ENCODE data around the gene CBLN3. TPM values are rescaled to one million over a fixed set of nuclear protein-coding genes. Genes with fewer than 3 reads are reported as not detected.

Gene CBLN3
- total RNA-seq, 1 donor from 2014 or later = 5.2 TPM

DNA sequence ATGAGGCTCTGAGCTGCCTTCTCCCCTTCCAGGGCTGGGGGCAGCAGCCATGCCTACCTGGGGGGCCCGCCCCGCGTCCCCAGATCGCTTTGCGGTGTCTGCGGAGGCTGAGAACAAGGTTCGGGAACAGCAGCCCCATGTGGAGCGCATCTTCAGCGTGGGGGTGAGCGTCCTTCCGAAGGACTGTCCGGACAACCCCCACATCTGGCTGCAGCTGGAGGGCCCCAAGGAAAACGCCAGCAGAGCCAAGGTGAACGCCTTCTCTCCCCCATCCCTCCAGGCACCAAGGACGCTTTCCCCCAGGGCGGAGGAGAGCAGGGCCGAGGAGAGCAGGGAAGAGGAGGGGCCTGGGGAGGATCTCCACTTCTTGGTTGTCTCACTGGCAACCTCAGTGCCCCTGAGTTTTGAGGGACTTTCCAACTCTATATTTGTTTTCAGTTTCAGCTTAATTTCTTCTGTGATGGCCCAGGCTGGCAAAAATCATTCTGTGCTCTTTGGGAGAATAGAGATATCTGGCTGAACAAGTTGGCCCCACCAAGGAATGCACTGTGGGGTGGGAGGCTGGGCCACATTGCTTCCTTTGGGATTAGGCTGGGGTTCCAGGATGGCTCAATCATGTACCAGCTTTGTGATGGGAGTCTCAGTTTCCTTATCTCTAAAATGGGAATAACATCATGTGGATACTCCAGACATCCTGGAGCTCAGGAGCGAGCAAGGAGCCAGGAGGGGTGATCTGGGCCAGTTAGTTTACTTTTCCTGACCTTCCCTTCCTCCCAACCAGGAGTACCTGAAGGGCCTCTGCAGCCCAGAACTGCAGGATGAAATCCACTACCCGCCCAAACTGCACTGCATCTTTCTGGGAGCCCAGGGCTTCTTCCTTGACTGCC is 1.5 kb upstream of the CBLN3 start:
- H3K4me3 Mint-ChIP-seq (ENCODE audit: unreplicated experiment) = peak overlapping the region; percentile 88
- TF ChIP-seq CTCF (IDR thresholded peaks at IDR 0.05) = no peak
- no peaks in the 10 kb centered on the region for H3K27me3 Mint-ChIP-seq (ENCODE audit: low read depth)
- peaks cover 45% of the 10 kb centered on the region for H3K4me1 Mint-ChIP-seq (ENCODE audit: low read depth)
- peak; percentile 54 for DNase-seq (ENCODE audit: low spot score)
- H3K9me3 Mint-ChIP-seq (ENCODE audit: low read depth) = no peaks in the 10 kb centered on the region
- peaks cover 17% of the 10 kb centered on the region for H3K36me3 Mint-ChIP-seq (ENCODE audit: low read depth)
- peak overlapping the region; percentile 97 for H3K27ac Mint-ChIP-seq (ENCODE audit: unreplicated experiment)

- Mint-ChIP-seq H3K4me1 (ENCODE audit: low read depth) (peaks cover 48% of the 10 kb centered on the region), H3K27ac (ENCODE audit: unreplicated experiment) (peak overlapping the region; percentile 97), H3K9me3 (ENCODE audit: low read depth) (peaks cover 1% of the 10 kb centered on the region), H3K4me3 (ENCODE audit: unreplicated experiment) (peak overlapping the region; percentile 88), H3K36me3 (ENCODE audit: low read depth) (peaks cover 17% of the 10 kb centered on the region), H3K27me3 (ENCODE audit: low read depth) (no peaks in the 10 kb centered on the region)
- peak; percentile 86 for DNase-seq (ENCODE audit: low spot score)
- no peak for TF ChIP-seq CTCF (IDR thresholded peaks at IDR 0.05)
These were observed 744 bp upstream of the CBLN3 start for GRCh38 chr14:24430143-24430681.

DNA sequence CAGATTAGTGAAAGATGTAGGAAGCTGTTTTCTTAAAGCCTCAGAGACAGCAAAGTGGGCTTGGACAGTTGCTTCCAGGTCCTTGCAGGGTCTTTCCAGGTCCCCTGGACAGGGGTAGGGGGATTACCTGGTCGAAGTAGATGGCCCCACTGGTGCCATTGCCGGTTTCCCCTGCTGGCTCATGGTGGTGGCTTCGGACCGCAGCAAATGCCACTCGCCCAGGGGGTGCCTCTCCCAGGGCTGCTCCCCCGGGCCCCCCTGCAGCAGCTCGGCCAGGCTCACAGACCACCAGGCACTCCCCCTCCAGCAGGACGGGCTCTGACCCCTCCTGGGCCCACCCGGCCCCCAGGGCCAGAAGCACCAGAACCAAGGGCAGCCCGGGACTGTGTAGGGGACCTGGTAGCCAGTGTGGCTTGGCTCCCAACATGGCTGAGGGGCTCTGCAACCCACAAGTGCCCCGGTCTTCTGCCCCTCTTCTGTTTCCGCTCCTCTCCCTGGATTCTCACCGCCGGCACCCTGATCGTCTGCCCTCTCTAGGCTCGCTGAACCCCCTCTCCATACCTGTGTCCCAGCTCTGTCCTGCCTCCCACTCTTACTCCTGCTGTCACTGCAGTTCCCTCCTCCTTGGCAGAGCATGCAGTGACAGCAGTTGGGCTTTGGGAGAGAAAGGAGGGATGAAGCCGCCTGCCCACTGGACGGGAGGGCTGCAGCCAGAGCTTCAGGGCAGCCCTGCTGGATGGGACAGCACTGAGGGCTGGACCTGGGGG is 657 bp downstream of the CBLN3 start:
- H3K9me3 Mint-ChIP-seq (ENCODE audit: low read depth) = peaks cover 3% of the 10 kb centered on the region
- no peak for DNase-seq (ENCODE audit: low spot score)
- peak overlapping the region; percentile 98 for H3K27ac Mint-ChIP-seq (ENCODE audit: unreplicated experiment)
- no peaks in the 10 kb centered on the region for H3K27me3 Mint-ChIP-seq (ENCODE audit: low read depth)
- peak overlapping the region; percentile 76 for H3K4me3 Mint-ChIP-seq (ENCODE audit: unreplicated experiment)
- H3K4me1 Mint-ChIP-seq (ENCODE audit: low read depth) = peaks cover 54% of the 10 kb centered on the region
- peaks cover 15% of the 10 kb centered on the region for H3K36me3 Mint-ChIP-seq (ENCODE audit: low read depth)
- TF ChIP-seq CTCF (IDR thresholded peaks at IDR 0.05) = no peak

DNA sequence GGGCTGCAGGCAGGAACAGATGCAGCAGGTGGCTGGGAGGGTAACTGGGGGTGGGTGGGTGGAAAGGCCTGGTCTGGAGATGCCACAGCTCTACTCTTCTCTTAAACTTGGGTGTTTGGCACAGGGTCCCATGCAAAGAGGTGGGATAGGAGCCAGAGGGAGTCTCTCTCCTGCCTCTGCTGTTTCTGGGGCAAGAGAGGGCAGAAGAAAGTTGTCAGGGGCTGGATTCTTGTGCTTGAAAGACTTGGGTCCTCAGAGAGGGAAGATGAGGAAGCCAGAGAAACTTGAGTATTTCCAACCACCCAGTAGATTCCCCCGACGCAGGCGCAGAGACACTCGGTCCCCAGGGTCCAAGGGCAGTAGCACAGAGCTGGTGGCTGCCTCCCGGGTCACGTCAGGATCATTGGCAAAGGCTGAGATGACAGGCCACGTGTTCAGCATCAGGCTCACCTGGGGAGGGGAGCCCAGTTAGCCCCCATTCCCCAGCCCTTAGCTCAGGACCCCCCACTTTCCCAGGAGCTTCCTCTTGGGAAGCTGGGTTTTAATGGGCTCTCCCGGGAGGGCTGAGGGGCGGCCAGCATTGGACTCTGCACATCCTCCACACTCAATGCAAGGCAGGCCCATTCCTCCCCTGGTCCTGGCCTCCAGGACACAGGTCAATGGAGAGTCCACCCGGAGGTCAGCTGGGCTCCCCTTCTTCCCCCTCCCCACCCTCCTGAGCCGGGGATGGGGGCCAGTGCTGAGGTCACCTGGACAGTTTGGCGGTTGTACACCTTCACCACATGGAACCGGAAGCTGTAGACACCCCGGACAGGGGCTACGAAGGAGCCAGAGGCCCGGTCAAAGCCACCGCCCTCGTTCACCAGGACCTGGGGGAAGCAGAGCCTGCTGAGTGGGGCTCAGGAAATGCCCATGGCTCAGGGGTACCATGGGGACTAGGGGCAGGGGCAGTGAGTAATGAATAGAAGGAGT is 1.6 kb downstream of the CBLN3 start:
- H3K4me1 Mint-ChIP-seq (ENCODE audit: low read depth) = peaks cover 46% of the 10 kb centered on the region
- peaks cover 3% of the 10 kb centered on the region for H3K9me3 Mint-ChIP-seq (ENCODE audit: low read depth)
- no peaks in the 10 kb centered on the region for H3K27me3 Mint-ChIP-seq (ENCODE audit: low read depth)
- TF ChIP-seq CTCF (IDR thresholded peaks at IDR 0.05) = no peak
- no peak overlapping the region for H3K27ac Mint-ChIP-seq (ENCODE audit: unreplicated experiment)
- DNase-seq (ENCODE audit: low spot score) = no peak
- H3K4me3 Mint-ChIP-seq (ENCODE audit: unreplicated experiment) = no peak overlapping the region
- peaks cover 7% of the 10 kb centered on the region for H3K36me3 Mint-ChIP-seq (ENCODE audit: low read depth)
